A549 (cell line): ENCODE results near the gene TMC6. TPM values are rescaled to one million over a fixed set of nuclear protein-coding genes. Genes with fewer than 3 reads are reported as not detected.

Source experiments
- ATAC-seq, 2 experiments: fragments of 200-7000 bp in 1 of 2; fragments of >200 bp in 1 of 2; cut with Nextera tagmentation in 1 of 2; cut with Tn5 transposase in 1 of 2; 3 replicates each; pipeline versions ENCODE4 v1.8.0 to v1.9.1; 2018 to 2020; ENCODE audit warnings: mild to moderate bottlenecking in 1 of 2, moderate library complexity in 1 of 2
- CTCF ChIA-PET: fragments of 300-600 bp; sonication (Branson Sonifier 250); formaldehyde crosslinking; extraction: SDS; loops from one replicate; lab custom pipeline; 2021; ENCODE audit warnings: antibody characterized with exemption, inconsistent platforms; lab: Yijun Ruan, JAX
- POLR2A ChIA-PET: fragments of 350-600 bp; formaldehyde crosslinking; extraction: SDS; loops from one replicate; lab custom pipeline; 2021; ENCODE audit warnings: antibody characterized with exemption, inconsistent platforms; lab: Yijun Ruan, JAX
- DNase-seq, 2 experiments: peaks; one replicate each; pipeline versions ENCODE4 v3.0.0 to v3.0.0-alpha.2; 2011 to 2016; ENCODE audit warnings: low read depth in 1 of 2, low spot score in 1 of 2
- FAIRE-seq: peaks from 2 replicates; lab custom pipeline; 2011; peaks lifted over from hg19 to GRCh38; lab: Jason Lieb, UNC
- H3K27ac ChIP-seq, 2 experiments: fragments of >200 bp; sonication (Bioruptor Twin); formaldehyde crosslinking; 3 replicates each; pipeline ENCODE4 v1.5.1; 2016 to 2017
- H3K4me1 ChIP-seq: fragments of >200 bp; sonication (Bioruptor Twin); formaldehyde crosslinking; 3 replicates; pipeline ENCODE4 v1.6.1; 2016
- H3K4me2 ChIP-seq: fragments of >200 bp; sonication (Bioruptor Twin); formaldehyde crosslinking; 3 replicates; pipeline ENCODE4 v1.6.1; 2016
- H3K4me3 ChIP-seq: fragments of >200 bp; sonication (Bioruptor Twin); formaldehyde crosslinking; 3 replicates; pipeline ENCODE4 v1.5.1; 2016
- H3K9me3 ChIP-seq: fragments of >200 bp; sonication (Bioruptor Twin); formaldehyde crosslinking; 3 replicates; pipeline ENCODE4 v1.6.1; 2016
- BHLHE40 ChIP-seq: IDR thresholded peaks from 2 replicates; pipeline ENCODE4 v1.6.1; 2012; ENCODE audit warnings: low read depth, low read length, inconsistent platforms
- CBX2 ChIP-seq: fragments of 200-600 bp; sonication (generic); IDR thresholded peaks from 2 replicates; pipeline ENCODE4 v1.6.1; 2016; ENCODE audit warnings: low read depth, mild to moderate bottlenecking, borderline replicate concordance
- CBX8 ChIP-seq: fragments of 200-600 bp; sonication (generic); IDR thresholded peaks from 2 replicates; pipeline ENCODE4 v1.6.1; 2016
- CHD2 ChIP-seq: fragments of 150-350 bp; IDR thresholded peaks from 2 replicates; pipeline ENCODE4 v1.6.1; 2014; ENCODE audit warnings: low read length; ENCODE audit not compliant: partially characterized antibody
- ESRRA ChIP-seq: fragments of 150-350 bp; IDR thresholded peaks from 2 replicates; pipeline ENCODE4 v1.6.1; 2014; ENCODE audit warnings: mild to moderate bottlenecking, low read length, borderline replicate concordance
- FOXS1 ChIP-seq: fragments of 250-450 bp; sonication (Bioruptor Pico); IDR thresholded peaks from 2 replicates; pipeline ENCODE4 v1.5.0; 2020; ENCODE audit warnings: mild to moderate bottlenecking, moderate library complexity
- GATA3 ChIP-seq: IDR thresholded peaks from 2 replicates; pipeline ENCODE4 v1.6.1; 2012; ENCODE audit warnings: borderline replicate concordance
- HDAC2 ChIP-seq: fragments of 200-600 bp; sonication (generic); IDR thresholded peaks from 2 replicates; pipeline ENCODE4 v1.6.1; 2016
- HOXA7 ChIP-seq: fragments of 250-450 bp; sonication (Bioruptor Pico); IDR thresholded peaks from 2 replicates; pipeline ENCODE4 v1.5.0; 2020; ENCODE audit warnings: mild to moderate bottlenecking, moderate library complexity
- HOXB13 ChIP-seq: fragments of 250-450 bp; sonication (Bioruptor Pico); IDR thresholded peaks from 2 replicates; pipeline ENCODE4 v1.5.0; 2020; ENCODE audit warnings: low read depth, mild to moderate bottlenecking, moderate library complexity
- JUN ChIP-seq, 2 experiments: fragments of >200 bp; sonication (Bioruptor Twin); formaldehyde crosslinking; IDR thresholded peaks; 2 replicates in 1 of 2; 3 replicates in 1 of 2; pipeline ENCODE4 v1.6.1; 2016 to 2017
- MAFK ChIP-seq: fragments of 450-650 bp; IDR thresholded peaks from 2 replicates; pipeline ENCODE4 v1.6.1; 2014; ENCODE audit not compliant: partially characterized antibody
- MAZ ChIP-seq: fragments of 150-350 bp; IDR thresholded peaks from 2 replicates; pipeline ENCODE4 v1.6.1; 2014; ENCODE audit warnings: antibody characterized with exemption, low read depth, low read length, borderline replicate concordance
- MYC ChIP-seq: IDR thresholded peaks from 2 replicates; pipeline ENCODE4 v1.6.1; 2012; ENCODE audit warnings: mild to moderate bottlenecking, inconsistent platforms, low read length, improper control_type of control experiment, borderline replicate concordance
- NPAS2 ChIP-seq: fragments of 250-450 bp; sonication (Bioruptor Pico); IDR thresholded peaks from 2 replicates; pipeline ENCODE4 v1.8.0; 2022; ENCODE audit warnings: mild to moderate bottlenecking, moderate library complexity, borderline replicate concordance
- NR3C1 ChIP-seq: fragments of >200 bp; sonication (Bioruptor Twin); formaldehyde crosslinking; IDR thresholded peaks from 3 replicates; pipeline ENCODE4 v1.6.1; 2017
- PHF8 ChIP-seq: fragments of 200-600 bp; sonication (generic); IDR thresholded peaks from 2 replicates; pipeline ENCODE4 v1.6.1; 2016; ENCODE audit warnings: low read depth, mild to moderate bottlenecking, antibody characterized with exemption, moderate library complexity, borderline replicate concordance
- POLR2A ChIP-seq: IDR thresholded peaks from 2 replicates; pipeline ENCODE4 v1.6.1; 2012; ENCODE audit warnings: mild to moderate bottlenecking, low read length
- RAD21 ChIP-seq, 2 experiments: fragments of >200 bp in 1 of 2; sonication (Bioruptor Twin) in 1 of 2; formaldehyde crosslinking in 1 of 2; IDR thresholded peaks in 1 of 2; conservative IDR thresholded peaks in 1 of 2; 2 replicates in 1 of 2; 3 replicates in 1 of 2; pipeline ENCODE4 v1.6.1; 2012 to 2018; ENCODE audit warnings: inconsistent platforms in 1 of 2
- RARB ChIP-seq: fragments of 250-450 bp; sonication (Bioruptor Pico); IDR thresholded peaks from 2 replicates; pipeline ENCODE4 v1.8.0; 2021; ENCODE audit warnings: mild to moderate bottlenecking, moderate library complexity
- RCOR1 ChIP-seq: fragments of 150-350 bp; IDR thresholded peaks from 2 replicates; pipeline ENCODE4 v1.6.1; 2014; ENCODE audit warnings: antibody characterized with exemption, low read length, low read depth
- RFX5 ChIP-seq: fragments of 450-650 bp; IDR thresholded peaks from 2 replicates; pipeline ENCODE4 v1.7.1; 2014; ENCODE audit warnings: antibody characterized with exemption, mild to moderate bottlenecking, moderate library complexity
- TFCP2L1 ChIP-seq: fragments of 250-450 bp; sonication (Bioruptor Pico); IDR thresholded peaks from 2 replicates; pipeline ENCODE4 v1.5.0; 2021; ENCODE audit warnings: mild to moderate bottlenecking
- ZC3H11A ChIP-seq: fragments of 450-650 bp; IDR thresholded peaks from 2 replicates; pipeline ENCODE4 v1.6.1; 2014; ENCODE audit warnings: antibody characterized with exemption, mild to moderate bottlenecking
- ZSCAN20 ChIP-seq: fragments of 250-450 bp; sonication (Bioruptor Pico); IDR thresholded peaks from 2 replicates; pipeline ENCODE4 v1.8.0; 2022; ENCODE audit warnings: mild to moderate bottlenecking, moderate library complexity
- WGBS: methylation state at CpG from one replicate; pipeline ENCODE4 v1.1.6; 2017; ENCODE audit errors: missing lambda C conversion rate; 5-methylcytosine and 5-hydroxymethylcytosine counted together
- polyA plus RNA-seq, 4 experiments: library from polyadenylated mRNA; depleted of rRNA in 3 of 4; stranded (reverse); fragments of >200 nt; fragmentation: RNase III in 1 of 4; extraction: RNeasy Plus Mini Kit Qiagen cat#74134 plus additional on column Dnase treatment in 1 of 4; gene quantifications; 2 replicates in 3 of 4; 3 replicates in 1 of 4; pipeline ENCODE4 v1.2.3, GENCODE V29; 2011 to 2017
- TF ChIP-seq, protein P1 (sequence below): IDR thresholded peaks from 2 replicates; pipeline ENCODE4 v1.6.1; 2012
- TF ChIP-seq, protein P2 (sequence below): fragments of 250-450 bp; sonication (Bioruptor Pico); IDR thresholded peaks from 2 replicates; pipeline ENCODE4 v1.5.0; 2020; ENCODE audit warnings: low read depth, mild to moderate bottlenecking, moderate library complexity
- TF ChIP-seq, protein P3 (sequence below): fragments of 450-650 bp; IDR thresholded peaks from 2 replicates; pipeline ENCODE4 v1.6.1; 2014; ENCODE audit warnings: antibody characterized with exemption
- TF ChIP-seq, protein P4 (sequence below): IDR thresholded peaks from 2 replicates; pipeline ENCODE4 v1.6.1; 2012
- TF ChIP-seq, protein P5 (sequence below): fragments of >200 bp; sonication (Bioruptor Twin); formaldehyde crosslinking; IDR thresholded peaks from 3 replicates; pipeline ENCODE4 v1.6.1; 2016

Gene TMC6
- polyA plus RNA-seq, 2 of the 4 experiments (the other 2 are of a cell fraction), result 4.7 to 9.4 TPM

DNA sequence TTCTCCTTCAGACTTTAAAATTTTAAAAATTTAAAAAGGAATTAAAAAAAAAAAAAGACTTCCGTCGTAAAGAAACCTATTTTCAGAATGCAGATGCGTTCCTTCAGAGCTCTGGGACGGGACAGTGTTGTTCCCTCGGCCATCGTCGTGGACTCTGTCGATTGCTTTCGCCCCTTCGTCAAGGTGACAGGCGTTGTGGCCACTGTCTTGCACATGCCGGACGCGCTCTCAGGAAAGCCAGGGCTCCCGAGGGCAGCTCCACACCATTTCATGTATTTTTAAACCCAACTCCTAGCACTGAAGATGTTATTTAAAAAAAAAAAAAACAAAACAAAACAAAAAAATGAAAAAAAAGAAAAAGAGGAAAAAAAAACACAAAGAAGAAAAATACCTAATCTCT lies 22.3 kb downstream of the TMC6 start:
- no peak for ATAC-seq
- H3K4me2 ChIP-seq, result no peak overlapping the region
- DNase-seq, result no peak
- H3K9me3 ChIP-seq, result 0 out of 3 replicates have a peak, but pooled peaks cover 2% of the 10 kb centered on the region
- no peak for FAIRE-seq
- CTCF ChIA-PET, result interaction anchor here (0.7 to 12.7 kb wide), 7 partner anchors 9 to 164 kb away, joined by 3 to 185 read pairs (median 6); no protein-coding TSS in a partner anchor
- no peak overlapping the region for H3K4me3 ChIP-seq
- H3K27ac ChIP-seq, result no peak overlapping the region
- POLR2A ChIA-PET, result no interaction called here
- WGBS, result 91% methylated on average over 15 of the region's 15 CpGs
- TF ChIP-seq NPAS2 (no peak), NR3C1 (no peak), ZC3H11A (no peak), CHD2 (no peak), RARB (CRISPR knock-in tag) (no peak), RAD21 (conservative IDR thresholded peaks at IDR 0.05 in 1 of 2, IDR thresholded peaks at IDR 0.05 in 1 of 2) (no peak), GATA3 (no peak), JUN (IDR thresholded peaks at IDR 0.05) (no peak), HOXA7 (CRISPR knock-in tag) (no peak), ZSCAN20 (no peak), BHLHE40 (no peak), PHF8 (no peak), TFCP2L1 (CRISPR knock-in tag) (no peak), RCOR1 (no peak)
- TF ChIP-seq, protein P1, sequence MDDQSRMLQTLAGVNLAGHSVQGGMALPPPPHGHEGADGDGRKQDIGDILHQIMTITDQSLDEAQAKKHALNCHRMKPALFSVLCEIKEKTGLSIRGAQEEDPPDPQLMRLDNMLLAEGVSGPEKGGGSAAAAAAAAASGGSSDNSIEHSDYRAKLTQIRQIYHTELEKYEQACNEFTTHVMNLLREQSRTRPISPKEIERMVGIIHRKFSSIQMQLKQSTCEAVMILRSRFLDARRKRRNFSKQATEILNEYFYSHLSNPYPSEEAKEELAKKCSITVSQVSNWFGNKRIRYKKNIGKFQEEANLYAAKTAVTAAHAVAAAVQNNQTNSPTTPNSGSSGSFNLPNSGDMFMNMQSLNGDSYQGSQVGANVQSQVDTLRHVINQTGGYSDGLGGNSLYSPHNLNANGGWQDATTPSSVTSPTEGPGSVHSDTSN, result no peak
- TF ChIP-seq, protein P2, sequence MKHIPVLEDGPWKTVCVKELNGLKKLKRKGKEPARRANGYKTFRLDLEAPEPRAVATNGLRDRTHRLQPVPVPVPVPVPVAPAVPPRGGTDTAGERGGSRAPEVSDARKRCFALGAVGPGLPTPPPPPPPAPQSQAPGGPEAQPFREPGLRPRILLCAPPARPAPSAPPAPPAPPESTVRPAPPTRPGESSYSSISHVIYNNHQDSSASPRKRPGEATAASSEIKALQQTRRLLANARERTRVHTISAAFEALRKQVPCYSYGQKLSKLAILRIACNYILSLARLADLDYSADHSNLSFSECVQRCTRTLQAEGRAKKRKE (CRISPR knock-in tag), result no peak
- H3K4me1 ChIP-seq, result no peaks in the 10 kb centered on the region

DNA sequence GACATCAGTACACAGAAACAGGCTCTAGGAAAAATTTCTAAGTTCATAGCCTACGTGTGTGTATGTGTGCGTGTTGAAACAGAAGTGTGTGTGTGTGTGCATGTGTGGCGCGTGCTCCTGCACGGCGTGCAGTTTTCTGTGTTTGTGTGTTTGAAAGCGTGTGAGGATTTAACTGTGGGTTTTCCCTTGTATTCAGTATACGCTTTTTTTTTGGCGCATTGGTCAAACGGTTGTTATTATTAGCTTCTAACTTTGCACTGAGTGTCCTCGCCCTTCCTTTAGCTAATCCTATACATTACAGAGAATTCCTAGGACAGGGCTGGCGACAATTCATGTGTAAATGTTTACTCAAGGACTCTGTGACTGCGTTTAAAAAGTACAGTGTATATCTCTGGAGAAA lies 23.0 kb downstream of the TMC6 start:
- no peak for FAIRE-seq
- TF ChIP-seq PHF8, result no peak
- TF ChIP-seq HOXB13 (CRISPR knock-in tag), result no peak
- TF ChIP-seq NPAS2, result no peak
- TF ChIP-seq CBX8, result no peak
- CTCF ChIA-PET, result interaction anchor here (0.7 to 12.7 kb wide), 10 partner anchors 7 to 164 kb away, joined by 3 to 185 read pairs (median 6); no protein-coding TSS in a partner anchor

DNA sequence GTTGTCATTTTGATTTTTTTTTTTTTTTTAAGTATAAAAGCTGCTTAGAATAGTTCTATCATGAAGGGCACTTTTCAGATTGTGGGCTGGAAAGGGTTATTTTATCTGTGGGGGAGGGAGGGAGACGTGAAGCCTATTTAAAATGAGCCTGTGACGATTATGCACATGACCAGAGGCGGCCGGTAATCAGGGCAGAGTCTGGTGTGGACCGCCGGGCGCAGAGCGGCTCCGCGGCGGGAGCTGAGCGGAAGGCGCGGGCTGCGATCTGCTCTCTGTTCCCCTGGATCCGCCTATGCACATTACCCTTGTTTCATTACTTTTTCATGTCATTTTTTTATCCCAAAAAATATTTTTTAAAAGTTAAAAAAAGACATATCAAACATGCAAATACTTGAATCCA lies 23.5 kb downstream of the TMC6 start:
- TF ChIP-seq RFX5 (no peak), FOXS1 (no peak), ESRRA (no peak), HDAC2 (no peak), NPAS2 (no peak), MYC (no peak), BHLHE40 (no peak), RCOR1 (no peak), ZC3H11A (no peak), MAZ (no peak), MAFK (no peak), GATA3 (no peak), RARB (CRISPR knock-in tag) (no peak), CBX2 (no peak), POLR2A (no peak), PHF8 (no peak)
- TF ChIP-seq, protein P3, sequence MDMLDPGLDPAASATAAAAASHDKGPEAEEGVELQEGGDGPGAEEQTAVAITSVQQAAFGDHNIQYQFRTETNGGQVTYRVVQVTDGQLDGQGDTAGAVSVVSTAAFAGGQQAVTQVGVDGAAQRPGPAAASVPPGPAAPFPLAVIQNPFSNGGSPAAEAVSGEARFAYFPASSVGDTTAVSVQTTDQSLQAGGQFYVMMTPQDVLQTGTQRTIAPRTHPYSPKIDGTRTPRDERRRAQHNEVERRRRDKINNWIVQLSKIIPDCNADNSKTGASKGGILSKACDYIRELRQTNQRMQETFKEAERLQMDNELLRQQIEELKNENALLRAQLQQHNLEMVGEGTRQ, result no peak
- TF ChIP-seq, protein P2 (CRISPR knock-in tag), result no peak
- TF ChIP-seq, protein P4, sequence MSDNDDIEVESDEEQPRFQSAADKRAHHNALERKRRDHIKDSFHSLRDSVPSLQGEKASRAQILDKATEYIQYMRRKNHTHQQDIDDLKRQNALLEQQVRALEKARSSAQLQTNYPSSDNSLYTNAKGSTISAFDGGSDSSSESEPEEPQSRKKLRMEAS, result no peak
- TF ChIP-seq, protein P5, sequence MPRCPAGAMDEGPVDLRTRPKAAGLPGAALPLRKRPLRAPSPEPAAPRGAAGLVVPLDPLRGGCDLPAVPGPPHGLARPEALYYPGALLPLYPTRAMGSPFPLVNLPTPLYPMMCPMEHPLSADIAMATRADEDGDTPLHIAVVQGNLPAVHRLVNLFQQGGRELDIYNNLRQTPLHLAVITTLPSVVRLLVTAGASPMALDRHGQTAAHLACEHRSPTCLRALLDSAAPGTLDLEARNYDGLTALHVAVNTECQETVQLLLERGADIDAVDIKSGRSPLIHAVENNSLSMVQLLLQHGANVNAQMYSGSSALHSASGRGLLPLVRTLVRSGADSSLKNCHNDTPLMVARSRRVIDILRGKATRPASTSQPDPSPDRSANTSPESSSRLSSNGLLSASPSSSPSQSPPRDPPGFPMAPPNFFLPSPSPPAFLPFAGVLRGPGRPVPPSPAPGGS, result no peak
- TF ChIP-seq, all 56 proteins: peak for 0
- ATAC-seq, result no peak

More for the DNA sequence above, 23.0 kb downstream of the TMC6 start:
- WGBS, result 72% methylated on average over 13 of the region's 13 CpGs
- DNase-seq, result no peak
- Histone ChIP-seq H3K4me3 (no peak overlapping the region), H3K4me1 (no peaks in the 10 kb centered on the region), H3K4me2 (no peak overlapping the region), H3K27ac (no peak overlapping the region), H3K9me3 (0 out of 3 replicates have a peak, but pooled peaks cover 3% of the 10 kb centered on the region)
- no peak for ATAC-seq
- POLR2A ChIA-PET, result no interaction called here

More for the DNA sequence above, 23.5 kb downstream of the TMC6 start:
- H3K4me2 ChIP-seq, result no peak overlapping the region
- ChIA-PET POLR2A (no interaction called here), CTCF (interaction anchor here (0.7 to 12.7 kb wide), 8 partner anchors 8 to 144 kb away, joined by 3 to 185 read pairs (median 10); no protein-coding TSS in a partner anchor)
- H3K4me1 ChIP-seq, result no peaks in the 10 kb centered on the region
- FAIRE-seq, result no peak
- no peak overlapping the region for H3K27ac ChIP-seq
- no peak overlapping the region for H3K4me3 ChIP-seq
- DNase-seq, result no peak
- WGBS, result 84% methylated on average over 16 of the region's 16 CpGs
- H3K9me3 ChIP-seq, result 0 out of 3 replicates have a peak, but pooled peaks cover 3% of the 10 kb centered on the region
